ENCODE measurements around the gene EGLN3. TPM values are rescaled to one million over a fixed set of nuclear protein-coding genes. Genes with fewer than 3 reads are reported as not detected.

Gene EGLN3
- total RNA-seq, 1 donor from 2014 or later = 2.8 TPM

DNA sequence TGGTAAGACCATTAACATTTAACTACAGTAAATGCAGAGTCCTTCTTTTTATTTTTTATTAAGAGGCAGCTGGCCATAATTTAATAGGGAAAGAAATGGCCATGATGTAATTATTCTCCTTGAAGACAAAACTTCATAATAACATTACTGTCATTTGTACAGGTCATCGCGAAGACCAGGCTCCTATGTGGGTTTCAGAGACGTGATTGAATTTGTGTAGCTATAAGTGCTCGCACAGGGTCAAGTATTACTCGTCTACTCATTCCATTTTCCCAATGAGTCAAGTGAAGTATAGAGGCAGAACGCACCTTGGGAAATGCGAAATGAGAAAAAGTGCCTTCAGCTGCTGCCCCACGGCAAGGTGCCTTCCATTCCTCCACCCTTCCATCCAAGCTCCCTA, 40.4 kb downstream of the EGLN3 start:
- Mint-ChIP-seq H3K27me3 (ENCODE audit: low read depth) (peaks cover 4% of the 10 kb centered on the region), H3K36me3 (ENCODE audit: low read depth) (no peaks in the 10 kb centered on the region), H3K9me3 (ENCODE audit: low read depth) (no peaks in the 10 kb centered on the region), H3K4me1 (ENCODE audit: low read depth) (peaks cover 10% of the 10 kb centered on the region), H3K4me3 (ENCODE audit: unreplicated experiment) (no peak overlapping the region), H3K27ac (ENCODE audit: unreplicated experiment) (no peak overlapping the region)
- no peak for DNase-seq (ENCODE audit: low spot score)
- TF ChIP-seq CTCF (IDR thresholded peaks at IDR 0.05) = no peak

DNA sequence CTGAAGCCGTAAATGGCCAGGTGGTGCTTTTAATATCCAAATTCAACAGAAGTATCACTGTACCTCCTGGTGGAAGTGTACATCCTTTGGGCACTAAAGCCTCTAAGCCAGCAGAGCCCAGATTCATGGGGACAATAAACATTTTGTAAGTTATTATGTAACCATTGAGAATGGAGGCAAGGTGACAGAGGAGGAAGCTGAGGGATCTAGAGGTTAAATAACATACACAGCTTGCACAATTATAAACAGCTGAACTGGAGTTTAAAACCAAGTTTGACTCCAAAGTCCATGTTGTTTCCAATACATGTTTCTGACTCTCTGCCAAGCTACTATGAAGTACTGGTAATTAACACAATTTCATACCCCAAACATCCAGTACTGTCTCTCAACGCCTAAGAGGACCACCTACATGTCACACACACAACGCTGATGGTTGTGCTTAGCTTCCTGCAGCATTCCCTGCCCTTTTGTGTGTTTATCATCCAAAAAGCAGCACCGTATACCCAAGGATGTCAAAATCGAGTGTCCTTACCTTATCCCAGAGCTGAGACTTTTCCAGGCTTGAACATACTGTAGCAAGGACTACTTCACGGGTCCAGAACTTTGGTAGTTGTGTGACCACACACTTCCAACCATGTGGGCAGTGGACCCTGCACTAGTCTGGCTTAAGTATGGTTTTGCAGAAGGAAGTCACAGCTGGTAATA, 41.3 kb downstream of the EGLN3 start:
- Mint-ChIP-seq H3K27ac (ENCODE audit: unreplicated experiment) (no peak overlapping the region), H3K4me3 (ENCODE audit: unreplicated experiment) (no peak overlapping the region), H3K4me1 (ENCODE audit: low read depth) (peaks cover 1% of the 10 kb centered on the region), H3K36me3 (ENCODE audit: low read depth) (no peaks in the 10 kb centered on the region), H3K27me3 (ENCODE audit: low read depth) (peaks cover 10% of the 10 kb centered on the region), H3K9me3 (ENCODE audit: low read depth) (no peaks in the 10 kb centered on the region)
- no peak for TF ChIP-seq CTCF (IDR thresholded peaks at IDR 0.05)
- DNase-seq (ENCODE audit: low spot score) = no peak

DNA sequence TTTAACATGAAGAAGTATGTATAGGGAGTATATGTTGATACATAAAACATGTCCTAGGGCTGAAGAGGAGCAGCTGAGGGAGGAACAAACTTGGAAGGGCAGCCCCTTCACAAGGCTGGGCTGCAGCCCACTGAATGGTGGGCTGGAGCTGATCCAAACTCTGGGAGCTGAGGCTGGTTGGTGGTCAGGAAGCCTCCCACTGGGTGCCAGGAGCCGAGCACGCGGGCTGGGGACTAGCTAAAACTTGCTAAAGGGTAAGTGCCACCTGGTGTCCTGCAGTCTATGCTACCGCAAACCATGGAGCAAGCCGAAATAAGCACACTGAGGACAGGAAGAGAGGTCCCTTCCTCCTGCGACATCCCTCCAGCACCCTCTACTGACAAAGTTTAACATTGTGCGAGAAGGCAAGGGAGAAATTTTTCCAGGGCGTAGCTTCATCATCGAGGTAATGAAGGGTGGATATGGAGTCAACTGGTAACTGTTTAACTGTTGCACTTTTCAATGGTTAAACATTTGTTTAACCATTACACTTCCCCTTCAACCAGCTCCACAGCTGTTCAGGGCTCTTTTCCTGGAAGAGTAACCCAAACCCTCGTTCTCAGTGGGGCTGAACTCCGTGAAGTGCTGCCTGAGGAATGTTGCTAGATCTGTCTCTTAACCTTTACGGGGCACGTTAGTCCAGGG, 42.2 kb downstream of the EGLN3 start:
- no peak overlapping the region for H3K4me3 Mint-ChIP-seq (ENCODE audit: unreplicated experiment)
- no peak for DNase-seq (ENCODE audit: low spot score)
- no peaks in the 10 kb centered on the region for H3K4me1 Mint-ChIP-seq (ENCODE audit: low read depth)
- H3K27ac Mint-ChIP-seq (ENCODE audit: unreplicated experiment) = no peak overlapping the region
- no peaks in the 10 kb centered on the region for H3K36me3 Mint-ChIP-seq (ENCODE audit: low read depth)
- no peaks in the 10 kb centered on the region for H3K9me3 Mint-ChIP-seq (ENCODE audit: low read depth)
- H3K27me3 Mint-ChIP-seq (ENCODE audit: low read depth) = peaks cover 14% of the 10 kb centered on the region
- peak; percentile 26 for TF ChIP-seq CTCF (IDR thresholded peaks at IDR 0.05)

DNA sequence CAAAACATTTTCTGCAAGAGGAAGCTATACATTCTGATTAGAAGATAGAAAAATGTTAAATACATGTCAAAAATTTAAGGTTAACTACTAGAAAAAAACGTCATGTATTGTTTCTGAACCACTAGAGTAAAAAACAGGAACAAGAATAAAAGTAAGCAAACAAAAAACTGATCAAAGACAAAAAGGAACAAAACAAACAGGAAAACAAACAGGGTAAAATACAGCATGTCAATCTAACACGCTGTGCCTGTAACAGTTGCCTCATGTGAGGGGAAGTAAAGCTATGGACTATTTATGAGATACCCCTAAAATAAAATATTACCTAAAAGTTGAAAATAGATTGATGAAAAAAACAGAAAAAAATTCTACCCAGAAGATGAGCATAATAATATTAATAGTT, 43.9 kb downstream of the EGLN3 start:
- Mint-ChIP-seq H3K9me3 (ENCODE audit: low read depth) (no peaks in the 10 kb centered on the region), H3K27ac (ENCODE audit: unreplicated experiment) (no peak overlapping the region), H3K27me3 (ENCODE audit: low read depth) (peaks cover 22% of the 10 kb centered on the region), H3K4me1 (ENCODE audit: low read depth) (no peaks in the 10 kb centered on the region), H3K36me3 (ENCODE audit: low read depth) (no peaks in the 10 kb centered on the region), H3K4me3 (ENCODE audit: unreplicated experiment) (no peak overlapping the region)
- no peak for DNase-seq (ENCODE audit: low spot score)
- no peak for TF ChIP-seq CTCF (IDR thresholded peaks at IDR 0.05)

- DNase-seq (ENCODE audit: low spot score) = no peak
- no peaks in the 10 kb centered on the region for H3K4me1 Mint-ChIP-seq (ENCODE audit: low read depth)
- H3K27ac Mint-ChIP-seq (ENCODE audit: unreplicated experiment) = no peak overlapping the region
- no peaks in the 10 kb centered on the region for H3K9me3 Mint-ChIP-seq (ENCODE audit: low read depth)
- peaks cover 22% of the 10 kb centered on the region for H3K27me3 Mint-ChIP-seq (ENCODE audit: low read depth)
- H3K36me3 Mint-ChIP-seq (ENCODE audit: low read depth) = no peaks in the 10 kb centered on the region
- no peak overlapping the region for H3K4me3 Mint-ChIP-seq (ENCODE audit: unreplicated experiment)
- no peak for TF ChIP-seq CTCF (IDR thresholded peaks at IDR 0.05)
Observed at GRCh38 chr14:33904609-33905008, 46.3 kb downstream of the EGLN3 start.

Data from chondrocyte (in vitro differentiated cells).